ENCODE measurements around the gene ADPGK. TPM values are rescaled to one million over a fixed set of nuclear protein-coding genes. Genes with fewer than 3 reads are reported as not detected.
A peak's percentile ranks its signal among the peaks of the same experiment; 100 is the strongest.

ADPGK gene
- total RNA-seq, 1 experiment from 2014 or later, result 52.9 TPM

DNA sequence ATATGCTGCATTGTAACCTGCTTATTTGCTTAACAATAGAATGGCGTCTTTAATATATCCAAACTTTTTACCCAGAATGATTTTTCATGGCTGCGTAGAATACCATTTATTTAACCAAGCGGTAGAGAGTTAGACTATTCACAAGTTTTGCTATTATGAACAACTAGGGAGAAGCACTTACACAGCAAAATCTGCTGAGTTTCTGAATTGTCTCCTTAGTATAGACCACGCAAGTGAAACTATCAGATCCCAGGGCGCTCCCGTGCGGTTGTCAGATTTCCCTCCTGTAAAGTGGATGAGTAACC lies 12.6 kb upstream of the ADPGK start:
- Histone ChIP-seq H3K9me2 (replicated peaks; ENCODE audit: low read length) (no peaks in the 10 kb centered on the region), H3K79me2 (ENCODE audit: low read length) (no peaks in the 10 kb centered on the region), H3K9ac (ENCODE audit: low read length) (no peak overlapping the region), H3K27me3 (ENCODE audit: low read length) (peaks cover 17% of the 10 kb centered on the region; the same call in 1 of the 2 replicates), H3F3A (ENCODE audit: low read length, unreplicated experiment) (no peaks in the 10 kb centered on the region), H3K4me3 (ENCODE audit: low read length) (peak overlapping the region; percentile 67), H3K9me3 (ENCODE audit: low read length) (no peaks in the 10 kb centered on the region), H3K36me3 (ENCODE audit: low read depth, low read length) (no peaks in the 10 kb centered on the region), H2AFZ (ENCODE audit: low read length) (peak overlapping the region; percentile 86), H3K4me1 (ENCODE audit: insufficient read depth, low read length) (0 out of 2 replicates have a peak, but pooled peaks cover 3% of the 10 kb centered on the region), H3K4me2 (ENCODE audit: low read length) (peak overlapping the region; percentile 83), H4K20me1 (ENCODE audit: low read length) (no peaks in the 10 kb centered on the region), H3K27ac (ENCODE audit: low read length) (no peak overlapping the region)
- ChIA-PET CTCF (no interaction called here), POLR2A (ENCODE audit: unreplicated experiment) (no interaction called here)
- no TSS peak for BruUV-seq (replicated peaks)
- DNase-seq, result peak; percentile 14
- peak; percentile 73; the same call in 1 of the 2 replicates for ATAC-seq
- intact Hi-C loops (cut with micrococcal nuclease), result no loop called here
- TF ChIP-seq, protein P1, sequence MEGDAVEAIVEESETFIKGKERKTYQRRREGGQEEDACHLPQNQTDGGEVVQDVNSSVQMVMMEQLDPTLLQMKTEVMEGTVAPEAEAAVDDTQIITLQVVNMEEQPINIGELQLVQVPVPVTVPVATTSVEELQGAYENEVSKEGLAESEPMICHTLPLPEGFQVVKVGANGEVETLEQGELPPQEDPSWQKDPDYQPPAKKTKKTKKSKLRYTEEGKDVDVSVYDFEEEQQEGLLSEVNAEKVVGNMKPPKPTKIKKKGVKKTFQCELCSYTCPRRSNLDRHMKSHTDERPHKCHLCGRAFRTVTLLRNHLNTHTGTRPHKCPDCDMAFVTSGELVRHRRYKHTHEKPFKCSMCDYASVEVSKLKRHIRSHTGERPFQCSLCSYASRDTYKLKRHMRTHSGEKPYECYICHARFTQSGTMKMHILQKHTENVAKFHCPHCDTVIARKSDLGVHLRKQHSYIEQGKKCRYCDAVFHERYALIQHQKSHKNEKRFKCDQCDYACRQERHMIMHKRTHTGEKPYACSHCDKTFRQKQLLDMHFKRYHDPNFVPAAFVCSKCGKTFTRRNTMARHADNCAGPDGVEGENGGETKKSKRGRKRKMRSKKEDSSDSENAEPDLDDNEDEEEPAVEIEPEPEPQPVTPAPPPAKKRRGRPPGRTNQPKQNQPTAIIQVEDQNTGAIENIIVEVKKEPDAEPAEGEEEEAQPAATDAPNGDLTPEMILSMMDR (conservative IDR thresholded peaks at IDR 0.05; ENCODE audit: low read depth, low read length), result no peak
- TF ChIP-seq EZH2phosphoT487 (IDR thresholded peaks at IDR 0.05; ENCODE audit: borderline replicate concordance, low read length) (no peak), EZH2 (IDR thresholded peaks at IDR 0.05; ENCODE audit: low read length, unreplicated experiment) (no peak)

DNA sequence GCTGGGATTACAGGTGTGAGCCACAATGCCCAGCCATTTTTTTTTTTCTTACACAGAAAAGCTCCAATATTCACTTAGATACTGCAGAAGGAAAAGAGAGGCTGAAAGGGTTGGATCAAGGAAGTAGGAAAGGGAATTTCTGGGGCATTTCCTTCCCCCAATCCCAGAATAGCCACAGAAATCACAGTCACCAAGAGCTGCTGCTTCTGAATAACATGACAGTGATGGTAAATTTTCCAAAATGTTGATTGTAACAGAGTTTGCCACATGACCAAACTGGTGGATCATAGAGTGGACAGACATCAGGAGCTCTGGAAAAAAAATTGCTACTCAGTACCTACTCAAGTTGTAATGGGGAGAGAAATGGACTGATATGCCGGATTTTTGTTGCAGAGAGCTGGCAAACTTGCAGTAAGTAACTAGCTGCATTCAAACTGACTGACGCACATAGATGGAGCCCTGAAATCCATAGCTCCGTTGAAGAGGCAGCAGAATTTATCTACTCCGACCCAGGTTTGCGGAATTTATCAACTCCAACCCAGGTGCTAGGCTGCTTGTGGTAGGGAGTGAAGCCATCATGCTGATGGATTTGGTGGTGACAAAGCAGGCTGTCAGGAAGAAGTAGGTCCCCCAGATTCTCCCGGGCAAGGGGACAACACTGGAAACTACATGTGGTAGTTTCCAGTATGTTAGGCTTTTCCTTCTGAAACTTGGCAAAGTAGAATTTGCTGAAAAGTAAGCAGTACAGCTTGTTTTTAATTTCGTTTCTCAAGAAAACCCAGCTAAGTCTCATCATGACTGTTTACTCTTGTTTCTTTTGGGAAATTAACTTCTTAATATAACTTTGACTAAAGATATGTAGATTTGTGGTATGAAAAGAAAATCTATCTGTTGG lies 10.5 kb upstream of the ADPGK start:
- no peak for ATAC-seq
- H3F3A ChIP-seq (ENCODE audit: low read length, unreplicated experiment), result no peaks in the 10 kb centered on the region

More for the DNA sequence above, 10.5 kb upstream of the ADPGK start:
- H3K9me2 ChIP-seq (replicated peaks; ENCODE audit: low read length), result no peaks in the 10 kb centered on the region
- H3K27me3 ChIP-seq (ENCODE audit: low read length), result peaks cover 28% of the 10 kb centered on the region; the same call in 1 of the 2 replicates
- no peak overlapping the region for H3K27ac ChIP-seq (ENCODE audit: low read length)
- DNase-seq, result no peak
- no peak overlapping the region for H3K4me3 ChIP-seq (ENCODE audit: low read length)
- POLR2A ChIA-PET (ENCODE audit: unreplicated experiment), result no interaction called here
- H3K9me3 ChIP-seq (ENCODE audit: low read length), result no peaks in the 10 kb centered on the region
- intact Hi-C loops (cut with micrococcal nuclease), result no loop called here
- no peaks in the 10 kb centered on the region for H3K36me3 ChIP-seq (ENCODE audit: low read depth, low read length)
- H3K79me2 ChIP-seq (ENCODE audit: low read length), result no peaks in the 10 kb centered on the region
- no peak for TF ChIP-seq EZH2phosphoT487 (IDR thresholded peaks at IDR 0.05; ENCODE audit: borderline replicate concordance, low read length)
- no peak for TF ChIP-seq EZH2 (IDR thresholded peaks at IDR 0.05; ENCODE audit: low read length, unreplicated experiment)
- TF ChIP-seq, protein P1 (conservative IDR thresholded peaks at IDR 0.05; ENCODE audit: low read depth, low read length), result no peak
- 0 out of 2 replicates have a peak, but pooled peaks cover 3% of the 10 kb centered on the region for H3K4me1 ChIP-seq (ENCODE audit: insufficient read depth, low read length)
- no TSS peak for BruUV-seq (replicated peaks)
- no peak overlapping the region for H3K4me2 ChIP-seq (ENCODE audit: low read length)
- H4K20me1 ChIP-seq (ENCODE audit: low read length), result no peaks in the 10 kb centered on the region
- CTCF ChIA-PET, result interaction anchor here (0.7 kb wide), 1 partner anchor 194 kb away, joined by 5 read pairs; no protein-coding TSS in a partner anchor
- no peak overlapping the region for H2AFZ ChIP-seq (ENCODE audit: low read length)
- H3K9ac ChIP-seq (ENCODE audit: low read length), result no peak overlapping the region

Data from PC-3 (cell line).